Ovary (tissue), 9 donors: ENCODE data around the gene PDXK. TPM values are rescaled to one million over a fixed set of nuclear protein-coding genes. Genes with fewer than 3 reads are reported as not detected.

Experiments used
- DNase-seq, 5 donors: peaks; one replicate each; pipeline ENCODE4 v3.0.0-alpha.2; 2019 to 2020
- H3K27ac ChIP-seq, 2 donors: fragments of 200-600 bp; one replicate each; pipeline versions ENCODE4 v1.5.1 to v1.8.0; 2019 to 2022
- H3K27me3 ChIP-seq: fragments of 200-600 bp; one replicate; pipeline ENCODE4 v1.8.0; 2022
- H3K36me3 ChIP-seq: fragments of 200-600 bp; sonication (generic); one replicate; pipeline ENCODE4 v1.5.1; 2019
- H3K4me1 ChIP-seq: one replicate; pipeline ENCODE4 v1.8.1; 2013; ENCODE audit warnings: mild to moderate bottlenecking, moderate library complexity; ENCODE audit not compliant: insufficient read depth
- H3K4me3 ChIP-seq: fragments of 200-600 bp; sonication (generic); one replicate; pipeline ENCODE4 v1.5.1; 2017
- H3K9me3 ChIP-seq, 2 donors: fragments of 200-600 bp in 1 of 2; sonication (generic) in 1 of 2; one replicate each; pipeline versions ENCODE4 v1.5.1 to v1.8.1; 2013 to 2019; ENCODE audit warnings: mild to moderate bottlenecking in 1 of 2, moderate library complexity in 1 of 2
- EP300 ChIP-seq: sonication (generic); formaldehyde crosslinking; IDR thresholded peaks from one replicate; pipeline ENCODE4 v1.6.1; 2017; ENCODE audit warnings: antibody characterized with exemption
- POLR2A ChIP-seq: fragments of 450-650 bp; IDR thresholded peaks from one replicate; pipeline ENCODE4 v1.6.1; 2017; ENCODE audit warnings: antibody characterized with exemption, mild to moderate bottlenecking, moderate library complexity
- WGBS, 3 donors: extraction: QIAGEN DNeasy Blood & Tissue Kit in 1 of 3; methylation state at CpG; one replicate each; pipeline versions ENCODE4 v1.1.5 to v1.1.7; 2013 to 2017; 5-methylcytosine and 5-hydroxymethylcytosine counted together
- intact Hi-C, 4 donors: fragments of 100-400 bp; cut with DNase I; formaldehyde crosslinking; loops; one replicate each; pipeline versions ENCODE4 v1.11.0 to v1.15.1; 2022 to 2023
- polyA plus RNA-seq, 2 donors: library from polyadenylated mRNA; stranded (reverse); fragments of 200-250 nt in 1 of 2; fragments of 350-450 nt in 1 of 2; fragmentation: Illumina TruSeq in 1 of 2; extraction: RNeasy Lipid Tissue Mini Kit (QIAGEN cat#74804) in 1 of 2; gene quantifications; one replicate each; pipeline ENCODE4 v1.2.3, GENCODE V29; 2013 to 2014
- total RNA-seq, 7 donors: library from RNA; depleted of rRNA in 2 of 7; stranded (reverse); fragments of >200 nt in 2 of 7; fragmentation: NEBNext Ultra II Directional in 3 of 7; extraction: Animal tissue kit (Norgen Biotek cat#: 25700) in 3 of 7; gene quantifications; one replicate each; pipeline versions ENCODE4 v1.1.0 to v1.2.4, GENCODE V29; 2016 to 2023
- TF ChIP-seq, protein P1 (sequence below), 3 donors: fragments of 450-650 bp in 2 of 3; fragments of 200-600 bp in 1 of 3; IDR thresholded peaks; one replicate each; pipeline versions ENCODE4 v1.5.1 to v1.8.0; 2016 to 2022; ENCODE audit warnings: antibody characterized with exemption in 3 of 3, mild to moderate bottlenecking in 1 of 3
- donor health status: DM: no; HTN: no; CAD: no; lungs with moderate emphysema.
- donor health status: DM: no; HTN: no; CAD: no.
- donor health status: Bipolar disorder and iron deficiency.
- donor health status: DM: yes; HTN: yes; CAD: no.
- donor health status: DM: no; HTN: no; CAD: no.
- donor health status: DM: yes; HTN: yes; CAD: no.

PDXK gene
- total and polyA plus RNA-seq, 9 donors, result 19.9 to 125 (median 88.6) TPM

DNA sequence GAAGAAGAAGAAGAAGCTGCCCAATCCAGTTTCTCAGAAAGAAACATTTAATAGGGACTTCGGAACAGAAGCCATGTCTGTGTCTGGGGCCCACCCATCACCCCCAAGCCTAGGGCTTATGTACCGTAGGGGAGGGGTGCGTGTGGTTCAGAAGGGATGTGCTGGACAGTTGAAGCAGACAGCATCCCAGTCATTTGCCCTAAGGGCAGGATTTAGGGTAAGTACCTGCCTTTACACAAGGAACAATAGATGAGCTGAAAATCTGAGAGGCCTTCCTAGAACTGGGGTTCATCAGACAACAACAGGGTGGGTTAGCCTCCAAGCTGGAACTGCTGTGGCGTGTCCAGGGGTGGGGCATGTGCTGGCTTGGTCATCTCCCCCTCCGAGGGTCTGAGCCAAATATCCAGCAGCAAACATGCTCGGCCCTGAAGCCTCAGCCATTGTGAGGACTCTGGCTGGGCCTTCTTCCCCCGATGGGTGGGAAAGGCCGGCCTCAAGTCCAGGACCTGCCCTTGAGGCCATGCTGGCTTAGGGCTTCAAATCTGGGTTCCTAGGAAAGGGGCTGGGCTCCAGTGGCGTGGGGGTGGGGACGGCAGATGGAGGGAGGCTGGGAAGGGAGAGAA, 45.1 kb downstream of the PDXK start:
- DNase-seq, result no peak
- no peaks in the 10 kb centered on the region for H3K27me3 ChIP-seq
- 86 to 91% (median 86%) methylated on average over 10 of the region's 10 CpGs for WGBS, 3 donors
- H3K36me3 ChIP-seq, result no peaks in the 10 kb centered on the region
- H3K4me1 ChIP-seq, result peaks cover 7% of the 10 kb centered on the region
- no peak overlapping the region for H3K4me3 ChIP-seq
- H3K9me3 ChIP-seq, result no peaks in the 10 kb centered on the region
- intact Hi-C loops, result no loop called here
- TF ChIP-seq EP300 (no peak), POLR2A (no peak)
- TF ChIP-seq, protein P1, sequence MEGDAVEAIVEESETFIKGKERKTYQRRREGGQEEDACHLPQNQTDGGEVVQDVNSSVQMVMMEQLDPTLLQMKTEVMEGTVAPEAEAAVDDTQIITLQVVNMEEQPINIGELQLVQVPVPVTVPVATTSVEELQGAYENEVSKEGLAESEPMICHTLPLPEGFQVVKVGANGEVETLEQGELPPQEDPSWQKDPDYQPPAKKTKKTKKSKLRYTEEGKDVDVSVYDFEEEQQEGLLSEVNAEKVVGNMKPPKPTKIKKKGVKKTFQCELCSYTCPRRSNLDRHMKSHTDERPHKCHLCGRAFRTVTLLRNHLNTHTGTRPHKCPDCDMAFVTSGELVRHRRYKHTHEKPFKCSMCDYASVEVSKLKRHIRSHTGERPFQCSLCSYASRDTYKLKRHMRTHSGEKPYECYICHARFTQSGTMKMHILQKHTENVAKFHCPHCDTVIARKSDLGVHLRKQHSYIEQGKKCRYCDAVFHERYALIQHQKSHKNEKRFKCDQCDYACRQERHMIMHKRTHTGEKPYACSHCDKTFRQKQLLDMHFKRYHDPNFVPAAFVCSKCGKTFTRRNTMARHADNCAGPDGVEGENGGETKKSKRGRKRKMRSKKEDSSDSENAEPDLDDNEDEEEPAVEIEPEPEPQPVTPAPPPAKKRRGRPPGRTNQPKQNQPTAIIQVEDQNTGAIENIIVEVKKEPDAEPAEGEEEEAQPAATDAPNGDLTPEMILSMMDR (IDR thresholded peaks at IDR 0.05), result no peak
- no peak overlapping the region for H3K27ac ChIP-seq

DNA sequence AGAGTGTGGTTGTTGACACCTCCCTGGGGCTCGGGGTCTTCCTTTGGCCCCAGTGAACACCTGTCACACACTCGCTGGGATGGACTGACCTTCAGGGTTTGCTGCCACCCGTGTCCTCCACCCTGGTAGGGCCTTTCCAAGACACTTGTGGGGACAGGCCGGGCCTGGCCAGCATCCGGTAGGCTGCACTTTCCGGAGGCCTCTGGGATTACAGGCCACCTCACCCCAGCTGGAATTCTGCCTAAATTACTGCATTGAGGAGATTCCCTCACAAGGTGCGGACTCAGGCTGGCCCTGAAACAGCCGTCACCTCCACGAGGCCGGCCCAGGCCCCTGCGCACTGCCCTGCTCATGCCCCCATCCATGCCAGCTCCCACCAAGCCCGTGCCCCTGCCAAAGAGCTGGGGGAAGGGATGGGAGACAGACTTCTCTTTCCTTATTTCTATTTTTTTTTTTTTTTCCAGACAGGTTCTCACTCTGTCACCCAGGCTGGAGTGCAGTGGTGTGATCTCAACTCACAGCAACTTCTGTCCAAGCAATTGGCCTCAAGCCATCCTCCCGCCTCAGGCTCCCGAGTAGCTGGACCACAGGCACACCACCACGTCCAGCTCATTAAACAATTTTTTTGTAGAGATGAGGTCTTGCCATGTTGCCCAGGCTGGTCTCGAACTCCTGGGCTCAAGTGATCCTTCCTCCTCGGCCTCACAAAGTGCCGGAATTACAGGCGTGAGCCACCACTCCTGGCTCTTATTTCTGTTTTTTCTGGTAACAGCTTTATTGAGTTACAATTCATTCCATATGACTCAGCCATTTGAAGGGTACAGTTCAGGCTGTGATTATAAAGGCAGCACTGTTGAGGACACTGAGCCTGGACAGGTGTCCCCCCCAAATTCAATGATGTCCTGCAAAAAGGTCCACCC, 45.9 kb downstream of the PDXK start:
- no peak for DNase-seq
- no peaks in the 10 kb centered on the region for H3K27me3 ChIP-seq
- H3K4me1 ChIP-seq, result peaks cover 7% of the 10 kb centered on the region
- H3K27ac ChIP-seq, result no peak overlapping the region
- H3K4me3 ChIP-seq, result no peak overlapping the region
- TF ChIP-seq EP300 (no peak), POLR2A (no peak)
- TF ChIP-seq, protein P1 (IDR thresholded peaks at IDR 0.05), result no peak
- no peaks in the 10 kb centered on the region for H3K36me3 ChIP-seq
- intact Hi-C loops, result no loop called here
- H3K9me3 ChIP-seq, result no peaks in the 10 kb centered on the region
- 79 to 82% (median 81%) methylated on average over 19 of the region's 19 CpGs for WGBS, 3 donors

DNA sequence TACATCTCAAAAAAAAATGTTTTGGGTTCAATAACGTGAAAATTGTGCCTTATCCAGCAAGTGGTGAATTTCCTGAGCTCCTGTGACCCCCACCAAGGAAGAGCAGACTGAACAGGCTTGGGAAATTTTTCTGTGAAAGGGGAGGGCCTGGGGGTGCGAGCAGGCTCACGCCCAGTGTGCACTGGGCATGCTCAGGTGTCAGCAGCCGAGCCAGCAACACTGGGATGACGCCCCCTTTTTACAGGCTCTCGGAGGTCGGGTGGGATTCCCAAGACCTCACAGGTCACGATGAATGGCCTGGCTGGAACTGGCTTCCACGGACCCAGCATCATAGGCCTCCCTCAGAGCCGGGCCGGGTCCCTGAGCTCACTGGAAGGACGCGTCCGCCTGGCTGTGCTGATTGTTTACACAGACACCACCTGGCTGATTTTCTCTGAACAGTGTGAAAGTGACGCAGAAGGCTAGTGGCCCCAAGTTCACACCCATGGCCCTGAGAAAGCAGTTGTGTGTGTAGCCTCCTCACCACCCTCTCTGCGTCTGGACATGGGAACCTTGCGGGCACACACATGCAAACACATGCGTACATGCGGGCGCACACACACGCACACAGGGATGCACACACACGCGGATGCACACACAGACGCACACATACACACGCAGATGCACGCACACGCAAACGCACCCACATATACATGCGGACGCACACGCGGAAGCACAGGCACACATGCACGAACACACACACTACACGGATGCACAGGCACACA, 48.0 kb downstream of the PDXK start:
- TF ChIP-seq EP300, result no peak
- TF ChIP-seq, protein P1 (IDR thresholded peaks at IDR 0.05), result no peak
- TF ChIP-seq POLR2A, result no peak

DNA sequence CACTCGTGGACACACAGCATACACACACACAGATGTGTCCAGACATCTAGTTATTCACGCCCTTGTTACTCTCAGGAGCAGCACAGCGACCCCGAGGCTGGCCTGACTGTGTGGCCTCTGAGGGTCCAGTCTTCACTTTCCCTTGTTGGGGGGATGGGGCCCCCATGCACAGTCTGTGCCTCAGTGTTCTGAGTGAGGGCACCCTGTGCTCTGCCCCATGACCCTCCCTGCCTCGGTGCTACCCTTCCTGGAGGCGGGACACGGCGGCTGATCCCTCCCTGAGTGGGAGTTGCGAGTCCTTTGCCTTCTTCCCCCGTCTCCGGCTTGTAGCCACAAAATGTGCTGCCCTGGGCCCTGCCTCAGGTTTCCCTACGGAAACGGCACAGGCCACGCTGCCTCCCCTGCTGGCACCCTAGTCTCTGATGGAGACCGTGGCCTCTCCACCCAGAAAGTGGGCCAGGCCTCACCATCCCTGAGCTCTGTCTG, 48.6 kb downstream of the PDXK start:
- intact Hi-C loops, result no loop called here
- 70 to 78% (median 74%) methylated on average over 15 of the region's 15 CpGs for WGBS, 3 donors
- peak in 1 of 5 donors; percentile 41 for DNase-seq
- TF ChIP-seq, protein P1 (IDR thresholded peaks at IDR 0.05), result no peak
- no peak for TF ChIP-seq EP300
- no peak for TF ChIP-seq POLR2A
- H3K27me3 ChIP-seq, result no peaks in the 10 kb centered on the region
- no peaks in the 10 kb centered on the region for H3K36me3 ChIP-seq
- H3K4me3 ChIP-seq, result no peak overlapping the region
- H3K4me1 ChIP-seq, result peaks cover 7% of the 10 kb centered on the region
- no peak overlapping the region for H3K27ac ChIP-seq
- H3K9me3 ChIP-seq, result no peaks in the 10 kb centered on the region

More for the DNA sequence above, 48.0 kb downstream of the PDXK start:
- Histone ChIP-seq H3K4me1 (peaks cover 7% of the 10 kb centered on the region), H3K4me3 (no peak overlapping the region), H3K36me3 (no peaks in the 10 kb centered on the region), H3K27ac (no peak overlapping the region), H3K9me3 (no peaks in the 10 kb centered on the region), H3K27me3 (no peaks in the 10 kb centered on the region)
- intact Hi-C loops, result no loop called here
- peak in 4 of 5 donors; percentile 54 to 77 (median 68) for DNase-seq
- WGBS, 3 donors, result 41 to 61% (median 51%) methylated on average over 34 of the region's 34 CpGs
